Endothelial cell of umbilical vein (primary cell): Measurements from ENCODE around the gene UBE3B. TPM values are rescaled to one million over a fixed set of nuclear protein-coding genes. Genes with fewer than 3 reads are reported as not detected.

Experiments used
- BruUV-seq: library from RNA; stranded (reverse); fragments of 400-500 nt; replicated peaks from 2 replicates; lab custom pipeline; 2021; lab: Mats Ljungman, UMichigan
- CTCF ChIA-PET: fragments of 300-600, 350-600 bp; sonication (Branson Sonifier 250); formaldehyde crosslinking; loops from one replicate; lab custom pipeline; 2021; ENCODE audit warnings: antibody characterized with exemption, inconsistent platforms; lab: Charles Lee
- POLR2A ChIA-PET: fragments of 300-600, 350-600 bp; sonication (Branson Sonifier 250); formaldehyde crosslinking; loops from one replicate; lab custom pipeline; 2021; ENCODE audit warnings: antibody characterized with exemption, inconsistent platforms; lab: Charles Lee
- DNase-seq: peaks from one replicate; pipeline ENCODE4 v3.0.0-alpha.2; 2011; ENCODE audit warnings: low read depth, low spot score
- FAIRE-seq: peaks from 2 replicates; lab custom pipeline; 2011; peaks lifted over from hg19 to GRCh38; lab: Jason Lieb, UNC
- H2AFZ ChIP-seq: 2 replicates; pipeline ENCODE4 v1.6.0; 2012; ENCODE audit warnings: low read depth, low read length, control low read depth, inconsistent platforms
- H3K27ac ChIP-seq: 2 replicates; pipeline ENCODE4 v1.5.1; 2011; ENCODE audit warnings: low read depth, mild to moderate bottlenecking, control low read depth, low read length, moderate library complexity; ENCODE audit not compliant: insufficient read depth
- H3K27me3 ChIP-seq, 2 experiments: 2 replicates each; pipeline versions ENCODE4 v1.6.0 to v1.6.1; 2011; ENCODE audit warnings: low read length in 2 of 2, mixed read lengths in 1 of 2; ENCODE audit not compliant: control insufficient read depth in 2 of 2, insufficient read depth in 2 of 2
- H3K36me3 ChIP-seq, 2 experiments: 2 replicates in 1 of 2; 3 replicates in 1 of 2; pipeline ENCODE4 v1.5.1; 2011; ENCODE audit warnings: low read length in 2 of 2, mild to moderate bottlenecking in 1 of 2, moderate library complexity in 1 of 2; ENCODE audit not compliant: control insufficient read depth in 2 of 2, insufficient read depth in 2 of 2; ENCODE audit errors: extremely low read depth in 1 of 2
- H3K4me1 ChIP-seq: 3 replicates; pipeline ENCODE4 v1.5.1; 2011; ENCODE audit warnings: mild to moderate bottlenecking, low read length; ENCODE audit not compliant: control insufficient read depth, insufficient read depth; ENCODE audit errors: extremely low read depth
- H3K4me2 ChIP-seq: 2 replicates; pipeline ENCODE4 v1.6.1; 2011; ENCODE audit warnings: low read length, control low read depth, mixed read lengths; ENCODE audit not compliant: insufficient read depth
- H3K4me3 ChIP-seq, 3 experiments: fragments of 200-600 bp in 1 of 3; sonication (generic), shearing (Covaris generic) in 1 of 3; replicated peaks in 1 of 3; 2 replicates each; pipeline ENCODE4 v1.5.1; 2011 to 2016; ENCODE audit warnings: control low read depth in 3 of 3, low read length in 3 of 3, mild to moderate bottlenecking in 2 of 3, inconsistent platforms in 1 of 3, low read depth in 1 of 3, moderate library complexity in 1 of 3; ENCODE audit not compliant: insufficient read depth in 1 of 3
- H3K79me2 ChIP-seq: 2 replicates; pipeline ENCODE4 v1.6.0; 2012; ENCODE audit warnings: low read length, inconsistent platforms; ENCODE audit not compliant: control insufficient read depth, insufficient read depth
- H3K9ac ChIP-seq: replicated peaks from 2 replicates; pipeline ENCODE3; 2011; ENCODE audit warnings: low read length, control low read depth; ENCODE audit not compliant: insufficient read depth; ENCODE audit errors: extremely low read depth
- H3K9me1 ChIP-seq: replicated peaks from 3 replicates; pipeline ENCODE4 v1.6.0; 2011; ENCODE audit warnings: mild to moderate bottlenecking, low read length; ENCODE audit not compliant: control insufficient read depth, insufficient read depth; ENCODE audit errors: extremely low read depth
- H3K9me3 ChIP-seq: replicated peaks from 2 replicates; pipeline ENCODE4 v1.5.1; 2012; ENCODE audit warnings: low read length, inconsistent platforms; ENCODE audit not compliant: control insufficient read depth, insufficient read depth
- H4K20me1 ChIP-seq: replicated peaks from 2 replicates; pipeline ENCODE3; 2011; ENCODE audit warnings: mild to moderate bottlenecking, low read length; ENCODE audit not compliant: control insufficient read depth, insufficient read depth; ENCODE audit errors: extremely low read depth
- CTCF ChIP-seq, 2 donors: IDR thresholded peaks; 1 replicate in 1 of 2; 2 replicates in 1 of 2; pipeline ENCODE4 v1.5.1; 2011; ENCODE audit warnings: low read length in 2 of 2, mild to moderate bottlenecking in 2 of 2, moderate library complexity in 2 of 2, control low read depth in 1 of 2, inconsistent platforms in 1 of 2, low read depth in 1 of 2; ENCODE audit not compliant: insufficient read depth in 1 of 2; ENCODE audit errors: extremely low read depth in 1 of 2
- EZH2 ChIP-seq: IDR thresholded peaks from 2 replicates; pipeline ENCODE4 v1.6.1; 2012; ENCODE audit warnings: borderline replicate concordance, low read depth, mild to moderate bottlenecking, moderate library complexity, low read length, inconsistent platforms; ENCODE audit not compliant: severe bottlenecking
- FOS ChIP-seq: IDR thresholded peaks from 2 replicates; pipeline ENCODE4 v1.6.1; 2011; ENCODE audit warnings: mild to moderate bottlenecking, low read length, moderate library complexity, borderline replicate concordance; ENCODE audit not compliant: insufficient read depth
- GATA2 ChIP-seq: IDR thresholded peaks from 2 replicates; pipeline ENCODE4 v1.7.0; 2011; ENCODE audit warnings: low read depth, mild to moderate bottlenecking, moderate library complexity, mixed read lengths, low read length; ENCODE audit not compliant: insufficient read length, insufficient read depth
- JUN ChIP-seq: IDR thresholded peaks from 2 replicates; pipeline ENCODE4 v1.6.1; 2011; ENCODE audit warnings: borderline replicate concordance, low read depth; ENCODE audit not compliant: insufficient read length, insufficient read depth
- MYC ChIP-seq: IDR thresholded peaks from one replicate; pipeline ENCODE4 v1.6.1; 2011; ENCODE audit warnings: mild to moderate bottlenecking, low read depth, low read length
- POLR2A ChIP-seq: IDR thresholded peaks from 2 replicates; pipeline ENCODE4 v1.6.1; 2012; ENCODE audit warnings: low read depth, mild to moderate bottlenecking, control low read depth, low read length
- POLR2AphosphoS5 ChIP-seq: IDR thresholded peaks from 2 replicates; pipeline ENCODE4 v1.6.1; 2012; ENCODE audit warnings: low read depth, mild to moderate bottlenecking, control low read depth, low read length, moderate library complexity; ENCODE audit not compliant: insufficient read depth
- dilution Hi-C: fragments of 300-500 bp; cut with MboI; formaldehyde crosslinking; loops from one replicate; pipeline ENCODE4 v1.15.0; 2019; ENCODE audit warnings: low sequenced_read_pairs; ENCODE audit not compliant: extremely low pct_ligation_motif_present
- intact Hi-C: fragments of 100-400 bp; cut with micrococcal nuclease; formaldehyde crosslinking; loops from one replicate; pipeline ENCODE4 v1.10.0; 2022
- polyA plus RNA-seq, 4 experiments: library from polyadenylated mRNA; depleted of rRNA in 3 of 4; stranded (reverse) in 3 of 4; unstranded in 1 of 4; fragments of >200 nt; gene quantifications; 2 replicates each; pipeline versions ENCODE4 v1.2.1 to v1.2.3, GENCODE V29; 2011 to 2012; ENCODE audit warnings: missing spikeins in 1 of 4
- total RNA-seq: library from RNA; stranded (reverse); gene quantifications from 2 replicates; pipeline ENCODE4 v1.2.3, GENCODE V29; 2021
- TF ChIP-seq, protein P1 (sequence below): IDR thresholded peaks from 2 replicates; pipeline ENCODE4 v1.6.1; 2011; ENCODE audit not compliant: insufficient read depth, insufficient read length

UBE3B gene
- total and polyA plus RNA-seq, 2 donors (not counting 3 experiments of a cell fraction or from before 2014, with no cell fraction given): 24.9 to 40.8 TPM

GRCh38 chr12:109517619-109518018 lies 40.2 kb downstream of the UBE3B start:
- no peaks in the 10 kb centered on the region for H3K9me3 ChIP-seq
- H3K4me3 ChIP-seq: no peak overlapping the region
- intact Hi-C loops: loop anchor here (1.0 to 2.0 kb wide), 3 partner anchors 55 to 363 kb away; partner anchors contain the start of gene GLTP
- ChIA-PET POLR2A (no interaction called here), CTCF (interaction anchor here (0.8 to 3.8 kb wide), 5 partner anchors 9 to 259 kb away, joined by 3 to 139 read pairs (median 17); partner anchors contain the start of genes MMAB and MVK)
- H2AFZ ChIP-seq: no peak overlapping the region
- no TSS peak for BruUV-seq
- DNase-seq: no peak
- no peaks in the 10 kb centered on the region for H3K79me2 ChIP-seq
- dilution Hi-C loops: no loop called here
- H3K27me3 ChIP-seq: no peaks in the 10 kb centered on the region
- no peaks in the 10 kb centered on the region for H4K20me1 ChIP-seq
- peaks cover 27% of the 10 kb centered on the region for H3K4me1 ChIP-seq
- peaks cover 0 to 36% of the 10 kb centered on the region in 2 experiments for H3K36me3 ChIP-seq
- FAIRE-seq: no peak
- no peak for TF ChIP-seq JUN
- no peak for TF ChIP-seq CTCF (IDR thresholded peaks at IDR 0.05; ENCODE audit: extremely low read depth in 1 of 2, insufficient read depth in 1 of 2, low read depth in 1 of 2, low read length in 2 of 2)
- TF ChIP-seq GATA2: no peak
- TF ChIP-seq FOS: no peak
- TF ChIP-seq POLR2A: no peak
- no peak for TF ChIP-seq POLR2AphosphoS5
- TF ChIP-seq EZH2: no peak
- TF ChIP-seq MYC: no peak
- TF ChIP-seq, protein P1, sequence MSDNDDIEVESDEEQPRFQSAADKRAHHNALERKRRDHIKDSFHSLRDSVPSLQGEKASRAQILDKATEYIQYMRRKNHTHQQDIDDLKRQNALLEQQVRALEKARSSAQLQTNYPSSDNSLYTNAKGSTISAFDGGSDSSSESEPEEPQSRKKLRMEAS: no peak
- H3K9me1 ChIP-seq: no peaks in the 10 kb centered on the region
- no peak overlapping the region for H3K4me2 ChIP-seq
- no peak overlapping the region for H3K27ac ChIP-seq
- no peak overlapping the region for H3K9ac ChIP-seq
